Astrocyte (in vitro differentiated cells and primary cell): ENCODE data around the gene NFAM1.

Experiments used
- CTCF ChIP-seq: IDR thresholded peaks from 2 replicates; pipeline ENCODE4 v1.5.1; 2011; ENCODE audit warnings: low read depth, mild to moderate bottlenecking, inconsistent platforms, low read length, moderate library complexity; ENCODE audit not compliant: insufficient read depth
- EZH2 ChIP-seq: IDR thresholded peaks from 2 replicates; pipeline ENCODE4 v1.6.1; 2012; ENCODE audit warnings: mild to moderate bottlenecking, low read length, inconsistent platforms; ENCODE audit not compliant: insufficient read depth

- TF ChIP-seq CTCF (no peak), EZH2 (no peak)
Observed at GRCh38 chr22:42387631-42388030, 44.6 kb downstream of the NFAM1 start.
